Skeletal muscle satellite cell (primary cell): ENCODE results near the gene SARS1.
A peak's percentile ranks its signal among the peaks of the same experiment; 100 is the strongest.
"Not testable (repeated sequence)": the region's sequence is repeated elsewhere in the genome, so short reads cannot be mapped to it uniquely, and the experiment has no call there.

ENCODE experiments used
- H3K27me3 ChIP-seq: 2 replicates; pipeline ENCODE4 v1.7.0; 2013; ENCODE audit warnings: low read length; ENCODE audit not compliant: control insufficient read depth, insufficient read depth
- H3K36me3 ChIP-seq: 2 replicates; pipeline ENCODE4 v1.7.0; 2013; ENCODE audit warnings: mild to moderate bottlenecking, control low read depth, low read length; ENCODE audit not compliant: insufficient read depth
- H3K4me1 ChIP-seq: 2 replicates; pipeline ENCODE4 v1.7.0; 2013; ENCODE audit warnings: low read length; ENCODE audit not compliant: control insufficient read depth, insufficient read depth
- H3K4me2 ChIP-seq: 2 replicates; pipeline ENCODE4 v1.7.0; 2013; ENCODE audit warnings: mild to moderate bottlenecking, low read length
- H3K4me3 ChIP-seq: 2 replicates; pipeline ENCODE4 v1.7.0; 2013; ENCODE audit warnings: low read length
- H3K9ac ChIP-seq: 2 replicates; pipeline ENCODE4 v1.7.0; 2013; ENCODE audit warnings: mild to moderate bottlenecking, low read depth, low read length, moderate library complexity
- H3K9me3 ChIP-seq: replicated peaks from 2 replicates; pipeline ENCODE4 v1.7.0; 2013; ENCODE audit warnings: mild to moderate bottlenecking, control low read depth, low read length

SARS1 gene

DNA sequence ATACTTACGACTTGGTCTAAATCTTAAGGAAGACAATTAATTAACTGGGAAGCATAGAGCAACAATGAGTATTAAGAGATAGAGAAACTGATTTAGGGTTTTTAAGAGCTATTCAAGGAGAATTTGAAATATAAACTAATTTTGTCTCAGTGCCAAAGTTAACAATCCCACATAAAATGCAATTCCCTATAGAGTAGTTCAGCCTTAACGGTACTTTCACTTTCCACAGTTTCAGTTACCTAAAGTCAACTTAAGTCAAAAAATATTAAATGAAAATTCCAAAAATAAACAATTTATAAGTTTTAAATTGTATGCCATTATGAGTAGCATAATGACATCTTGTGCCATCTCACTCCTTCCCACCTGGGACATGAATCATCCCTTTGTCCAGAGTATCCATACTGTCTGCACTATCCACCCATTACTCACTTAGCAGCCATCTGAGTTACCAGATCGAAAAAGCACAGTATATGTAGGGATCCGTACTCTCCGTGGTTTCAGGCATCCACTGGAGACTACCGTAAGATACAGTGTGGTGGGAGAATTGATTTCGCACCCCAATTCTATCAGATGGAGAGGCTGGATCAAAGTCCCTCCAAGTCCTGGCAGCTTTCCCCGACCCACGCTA is 4.8 kb upstream of the SARS1 start:
- H3K9me3 ChIP-seq: no peaks in the 10 kb centered on the region
- H3K4me3 ChIP-seq: no peak overlapping the region
- no peak overlapping the region for H3K9ac ChIP-seq
- H3K4me2 ChIP-seq: peak overlapping the region; percentile 48
- H3K4me1 ChIP-seq: peaks cover 8% of the 10 kb centered on the region
- H3K27me3 ChIP-seq: no peaks in the 10 kb centered on the region
- no peaks in the 10 kb centered on the region for H3K36me3 ChIP-seq

DNA sequence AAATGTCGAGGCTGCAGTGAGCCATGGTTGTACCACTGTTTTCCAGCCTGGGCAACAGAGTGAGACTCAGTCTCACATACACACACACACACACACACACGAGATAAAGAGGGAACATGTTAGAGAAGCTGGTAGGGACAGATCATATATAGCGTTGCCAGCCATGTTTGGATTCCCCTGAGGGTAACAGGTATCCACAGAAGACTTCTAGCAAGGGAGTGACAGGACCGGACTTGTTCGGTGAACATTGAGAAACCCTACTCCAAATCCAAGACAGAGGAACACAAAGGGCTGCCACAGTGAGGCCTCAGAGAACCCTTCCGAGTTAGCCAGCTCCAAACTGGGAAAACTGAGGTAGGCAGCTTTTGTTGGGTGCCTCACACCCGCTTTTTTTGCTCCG is 3.7 kb upstream of the SARS1 start:
- Histone ChIP-seq H3K27me3 (no peaks in the 10 kb centered on the region), H3K4me2 (no peak overlapping the region), H3K4me3 (no peak overlapping the region), H3K9ac (no peak overlapping the region), H3K9me3 (no peaks in the 10 kb centered on the region), H3K4me1 (peaks cover 8% of the 10 kb centered on the region), H3K36me3 (no peaks in the 10 kb centered on the region)

DNA sequence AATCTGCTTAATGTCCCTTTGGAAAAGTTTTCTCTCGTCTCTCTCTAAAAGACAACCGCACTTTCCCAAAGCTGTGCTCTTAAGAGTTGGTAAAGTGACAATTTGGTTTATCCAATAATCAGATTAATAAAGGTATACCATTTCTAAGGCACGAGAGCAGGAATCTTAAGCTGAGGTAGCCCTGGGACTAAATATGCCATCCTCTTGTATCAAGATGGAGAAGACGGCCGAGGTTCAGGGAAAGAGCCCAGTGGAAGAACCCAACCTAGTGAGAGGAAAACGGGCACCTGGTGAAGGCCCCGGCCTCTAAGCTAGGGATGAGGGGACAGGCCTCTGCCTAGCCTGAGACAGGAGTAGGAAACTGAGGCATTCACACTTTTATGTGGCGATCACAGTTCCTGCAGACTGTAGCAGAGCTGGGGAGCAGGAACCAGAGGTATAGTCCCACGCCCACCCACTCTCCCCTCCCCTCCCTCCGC is 334 bp upstream of the SARS1 start:
- H3K36me3 ChIP-seq: peaks cover under 1% of the 10 kb centered on the region
- H3K4me1 ChIP-seq: peaks cover 17% of the 10 kb centered on the region
- peak overlapping the region; percentile 80 for H3K4me2 ChIP-seq
- H3K9me3 ChIP-seq: no peaks in the 10 kb centered on the region
- H3K27me3 ChIP-seq: no peaks in the 10 kb centered on the region
- peak overlapping the region; percentile 93 for H3K9ac ChIP-seq
- H3K4me3 ChIP-seq: peak overlapping the region; percentile 93

DNA sequence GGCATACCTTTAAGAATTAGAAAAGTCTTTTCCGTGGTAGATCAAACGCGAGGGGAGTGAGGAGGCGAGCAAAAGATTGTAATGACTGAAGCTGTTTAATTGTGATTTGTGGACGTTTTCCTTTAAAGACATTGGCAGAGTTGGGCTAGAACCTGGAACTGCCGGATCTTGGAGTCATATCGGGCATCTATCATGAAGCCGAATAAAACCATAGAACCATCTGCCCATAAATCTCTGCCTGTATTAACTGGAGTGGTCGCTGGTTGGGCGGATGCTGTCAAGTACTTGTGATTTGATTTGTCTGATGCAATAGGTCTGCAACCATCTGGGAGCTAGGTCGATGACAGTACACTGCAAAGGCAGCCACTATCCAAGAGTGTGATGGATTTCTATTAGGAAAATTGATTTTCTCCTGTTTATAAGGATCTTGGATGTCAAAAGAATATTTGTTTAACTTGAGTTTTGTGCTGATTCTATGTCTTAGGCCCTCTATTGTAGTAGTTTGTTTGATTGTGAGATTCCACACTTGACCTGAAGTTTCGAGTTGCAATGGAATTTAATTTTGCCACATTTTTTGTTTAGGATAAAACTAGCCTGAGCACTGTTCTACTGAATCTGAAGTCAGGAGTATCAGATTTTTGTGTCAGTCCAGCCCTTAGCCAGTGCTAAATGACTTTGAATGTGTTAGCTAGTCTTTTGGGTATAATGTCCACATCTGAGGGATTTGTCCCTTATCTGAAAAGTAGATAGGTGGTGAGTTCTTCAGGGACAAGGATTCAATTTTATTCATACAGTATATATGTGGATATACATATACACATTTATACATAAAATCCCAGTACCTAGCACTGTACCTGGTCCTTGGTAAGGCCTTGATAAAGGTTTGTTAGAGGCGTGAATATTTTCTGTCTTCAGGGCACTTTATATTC is 1.2 kb downstream of the SARS1 start:
- Histone ChIP-seq H3K9ac (peak overlapping the region; percentile 93), H3K4me3 (peak overlapping the region; percentile 93), H3K4me1 (peaks cover 14% of the 10 kb centered on the region), H3K4me2 (peak overlapping the region; percentile 80), H3K36me3 (peaks cover 3% of the 10 kb centered on the region), H3K27me3 (no peaks in the 10 kb centered on the region), H3K9me3 (no peaks in the 10 kb centered on the region)

DNA sequence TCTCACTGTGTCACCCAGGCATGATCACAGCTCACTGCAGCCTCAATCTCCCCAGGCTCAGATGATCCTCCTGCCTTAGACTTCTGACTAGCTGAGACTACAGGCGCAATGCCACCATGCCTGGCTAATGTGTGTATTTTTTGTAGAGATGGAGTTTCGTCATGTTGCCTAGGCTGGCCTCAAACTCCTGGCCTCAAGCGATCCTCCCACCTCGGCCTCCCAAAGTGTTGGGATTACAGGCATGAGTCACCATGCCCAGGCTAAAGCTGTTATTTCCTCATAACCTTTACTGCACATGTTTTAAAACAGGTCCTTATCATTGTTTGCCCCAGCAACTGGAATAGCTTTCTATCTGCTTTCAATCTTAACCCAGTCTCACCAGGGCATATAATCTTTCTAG is 2.9 kb downstream of the SARS1 start:
- Histone ChIP-seq H3K9ac (no peak overlapping the region), H3K9me3 (no peaks in the 10 kb centered on the region), H3K4me1 (peaks cover 14% of the 10 kb centered on the region), H3K36me3 (peaks cover 7% of the 10 kb centered on the region), H3K27me3 (no peaks in the 10 kb centered on the region), H3K4me3 (no peak overlapping the region), H3K4me2 (no peak overlapping the region)

DNA sequence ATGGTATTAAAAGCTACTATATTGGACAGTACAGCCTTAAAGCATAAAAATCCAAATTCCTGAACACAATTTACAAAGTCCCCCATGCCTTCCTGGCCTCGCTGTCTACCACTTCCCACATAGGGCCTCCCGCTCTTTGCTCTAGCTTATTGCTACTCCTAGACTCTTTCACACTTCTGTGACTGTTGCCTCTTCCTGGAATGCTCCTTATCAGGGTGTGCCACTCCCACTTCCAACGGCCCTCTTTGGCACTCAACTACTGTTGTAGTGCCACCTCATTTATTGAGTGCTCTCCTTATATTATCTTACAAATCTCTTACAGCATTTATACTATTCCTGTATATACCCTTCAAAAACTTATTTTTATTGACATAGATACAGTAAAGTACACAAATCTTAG is 4.8 kb downstream of the SARS1 start:
- Histone ChIP-seq H3K9me3 (no peaks in the 10 kb centered on the region), H3K36me3 (peaks cover 13% of the 10 kb centered on the region), H3K4me1 (peaks cover 10% of the 10 kb centered on the region), H3K9ac (no peak overlapping the region), H3K4me2 (no peak overlapping the region), H3K27me3 (no peaks in the 10 kb centered on the region), H3K4me3 (no peak overlapping the region)

DNA sequence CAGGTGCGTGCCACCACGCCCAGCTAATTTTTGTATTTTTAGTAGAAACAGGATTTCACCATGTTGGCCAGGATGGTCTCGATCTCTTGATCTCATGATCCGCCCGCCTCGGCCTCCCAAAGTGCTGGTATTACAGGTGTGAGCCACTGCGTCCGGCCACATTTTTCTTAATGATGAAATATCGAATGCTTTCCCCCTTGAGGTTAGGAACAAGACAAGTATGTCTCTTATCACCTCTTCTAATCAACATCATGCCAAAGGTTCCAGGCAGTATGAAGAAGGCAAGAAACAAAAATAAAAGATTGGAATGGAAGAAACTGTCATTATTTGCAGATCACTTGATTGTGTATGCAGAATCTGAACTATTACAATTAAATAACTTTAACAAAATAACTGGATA is 7.5 kb downstream of the SARS1 start:
- not testable (repeated sequence) for H3K9ac ChIP-seq, H3K4me2 ChIP-seq, H3K4me3 ChIP-seq, H3K27me3 ChIP-seq, H3K9me3 ChIP-seq, H3K4me1 ChIP-seq
- H3K36me3 ChIP-seq: peaks cover 26% of the 10 kb centered on the region

DNA sequence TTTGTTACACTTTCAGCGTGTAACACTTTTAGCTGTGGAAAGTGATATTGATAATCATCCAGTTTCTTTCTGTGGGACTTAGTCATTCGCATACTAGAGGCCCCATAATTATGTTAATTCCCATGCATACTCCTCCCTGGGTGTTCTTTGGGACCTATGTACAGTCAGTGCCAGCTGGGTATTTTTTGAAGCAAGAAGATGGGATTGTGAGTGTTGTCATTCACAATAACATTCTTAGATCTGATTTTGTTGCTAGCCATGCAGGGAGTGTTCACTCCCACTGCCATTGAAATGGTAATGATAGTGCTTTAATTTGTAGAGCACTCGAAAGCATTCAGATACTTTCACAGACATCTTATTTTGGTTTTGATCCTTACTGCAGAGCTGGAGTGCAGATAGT is 11.6 kb downstream of the SARS1 start:
- H3K9me3 ChIP-seq: no peaks in the 10 kb centered on the region
- peaks cover 43% of the 10 kb centered on the region for H3K36me3 ChIP-seq
- no peak overlapping the region for H3K4me2 ChIP-seq
- no peaks in the 10 kb centered on the region for H3K27me3 ChIP-seq
- no peak overlapping the region for H3K4me3 ChIP-seq
- H3K4me1 ChIP-seq: no peaks in the 10 kb centered on the region
- H3K9ac ChIP-seq: no peak overlapping the region

DNA sequence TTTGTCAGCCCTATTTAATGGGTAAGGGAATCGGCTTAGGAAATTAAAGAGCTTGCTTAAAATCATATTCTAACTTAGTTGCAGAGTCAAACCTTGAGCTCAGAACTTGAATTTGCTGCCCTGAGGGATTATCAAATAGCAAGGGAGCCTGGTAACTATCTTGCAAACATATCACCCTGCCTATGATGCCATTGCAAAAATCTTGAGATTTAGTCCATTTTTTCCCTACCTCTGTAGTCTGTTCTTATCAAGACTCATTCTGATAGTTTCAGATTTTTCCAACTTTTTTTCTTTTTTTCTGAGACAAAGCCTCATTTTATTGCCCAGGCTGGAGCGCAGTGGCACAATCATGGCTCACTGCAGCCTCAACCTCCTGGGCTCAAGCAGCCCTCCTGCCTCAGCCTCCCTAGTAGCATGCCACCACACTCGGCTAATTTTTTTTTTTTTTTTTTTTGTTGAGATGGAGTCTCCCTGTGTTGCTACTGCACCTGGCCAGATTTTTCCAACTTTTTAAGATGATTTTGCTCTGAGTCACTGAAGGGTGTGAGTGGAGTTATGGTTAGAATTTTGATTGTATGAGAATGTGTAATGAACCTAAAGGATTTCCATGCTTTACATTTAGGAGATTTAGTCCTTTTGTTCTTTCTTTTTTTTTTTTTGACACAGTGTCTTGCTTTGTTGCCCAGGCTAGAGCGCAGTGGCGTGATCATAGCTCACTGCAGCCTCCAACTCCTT is 12.2 kb downstream of the SARS1 start:
- Histone ChIP-seq H3K9ac (no peak overlapping the region), H3K4me2 (no peak overlapping the region), H3K36me3 (peaks cover 47% of the 10 kb centered on the region), H3K27me3 (no peaks in the 10 kb centered on the region), H3K4me1 (no peaks in the 10 kb centered on the region), H3K4me3 (no peak overlapping the region), H3K9me3 (no peaks in the 10 kb centered on the region)

DNA sequence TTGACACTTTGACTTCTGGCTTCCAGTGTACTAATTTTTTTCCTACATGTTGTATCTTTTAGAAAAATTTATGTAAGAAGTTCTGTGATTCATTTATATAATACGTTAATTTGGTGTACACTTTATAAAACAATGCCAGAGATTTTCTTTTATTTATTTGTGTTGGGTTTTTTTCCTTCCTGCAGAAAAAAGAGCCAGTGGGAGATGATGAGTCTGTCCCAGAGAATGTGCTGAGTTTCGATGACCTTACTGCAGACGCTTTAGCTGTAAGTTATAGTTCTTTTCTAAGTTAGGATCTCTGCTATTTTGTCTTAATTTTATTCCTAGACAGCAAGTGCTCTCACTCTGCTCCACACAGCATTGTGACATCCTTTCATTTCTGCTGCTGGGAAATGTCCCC is 14.4 kb downstream of the SARS1 start:
- Histone ChIP-seq H3K36me3 (peaks cover 59% of the 10 kb centered on the region), H3K9me3 (no peaks in the 10 kb centered on the region), H3K4me3 (no peak overlapping the region), H3K27me3 (no peaks in the 10 kb centered on the region), H3K4me2 (no peak overlapping the region), H3K9ac (no peak overlapping the region), H3K4me1 (no peaks in the 10 kb centered on the region)

DNA sequence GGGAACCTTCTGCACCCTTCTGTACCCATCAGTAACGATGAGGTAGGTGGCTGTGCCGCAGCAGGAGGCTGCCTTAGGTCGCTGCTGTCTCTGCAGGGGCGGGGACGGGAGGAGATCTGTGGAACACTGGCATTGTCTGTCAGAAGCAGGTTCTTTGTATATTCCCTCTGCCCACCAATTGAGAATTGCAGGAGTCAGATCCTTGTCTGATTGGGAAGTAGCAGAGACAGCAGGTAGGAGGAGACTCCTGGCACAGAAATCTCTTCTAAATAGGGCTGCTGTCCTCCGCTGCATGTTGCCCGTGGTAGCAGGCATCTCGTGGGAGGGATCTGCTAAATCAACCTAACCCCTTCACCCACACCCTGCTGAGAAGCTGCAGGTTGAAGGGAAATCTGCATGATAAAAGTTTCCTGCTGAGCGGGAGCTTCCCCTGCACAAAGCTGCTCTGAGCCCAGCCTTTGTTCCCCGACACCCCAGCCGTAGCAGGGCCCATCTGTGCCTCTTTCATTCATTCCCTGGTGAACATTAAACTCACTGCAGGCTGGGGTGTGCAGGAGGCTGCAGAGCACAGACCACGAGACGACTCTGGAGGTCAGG is 15.9 kb downstream of the SARS1 start:
- Histone ChIP-seq H3K27me3 (no peaks in the 10 kb centered on the region), H3K9ac (no peak overlapping the region), H3K4me3 (no peak overlapping the region), H3K36me3 (peaks cover 61% of the 10 kb centered on the region), H3K4me1 (no peaks in the 10 kb centered on the region), H3K9me3 (no peaks in the 10 kb centered on the region), H3K4me2 (no peak overlapping the region)
